ENCODE data around the gene MAN1A1. TPM values are rescaled to one million over a fixed set of nuclear protein-coding genes. Genes with fewer than 3 reads are reported as not detected.

MAN1A1 gene
- total RNA-seq, 1 donor from 2014 or later, result 3.0 TPM

GRCh38 chr6:119133400-119133799, 216.2 kb downstream of the MAN1A1 start:
- TF ChIP-seq CTCF (conservative IDR thresholded peaks at IDR 0.05), result no peak
- Mint-ChIP-seq H3K4me1 (no peaks in the 10 kb centered on the region), H3K4me3 (no peak overlapping the region), H3K9me3 (no peaks in the 10 kb centered on the region), H3K27ac (ENCODE audit: unreplicated experiment) (no peak overlapping the region), H3K27me3 (ENCODE audit: low read depth) (no peaks in the 10 kb centered on the region), H3K36me3 (ENCODE audit: low read depth) (no peaks in the 10 kb centered on the region)
- no peak for DNase-seq (ENCODE audit: low read depth, low spot score)

- Mint-ChIP-seq H3K4me3 (no peak overlapping the region), H3K27me3 (ENCODE audit: low read depth) (no peaks in the 10 kb centered on the region), H3K4me1 (no peaks in the 10 kb centered on the region), H3K9me3 (no peaks in the 10 kb centered on the region), H3K27ac (ENCODE audit: unreplicated experiment) (no peak overlapping the region), H3K36me3 (ENCODE audit: low read depth) (no peaks in the 10 kb centered on the region)
- no peak for DNase-seq (ENCODE audit: low read depth, low spot score)
- TF ChIP-seq CTCF (conservative IDR thresholded peaks at IDR 0.05), result no peak
Measured at GRCh38 chr6:119132261-119132981, 217.1 kb downstream of the MAN1A1 start.

- Mint-ChIP-seq H3K27ac (ENCODE audit: unreplicated experiment) (no peak overlapping the region), H3K4me3 (no peak overlapping the region), H3K4me1 (no peaks in the 10 kb centered on the region), H3K9me3 (no peaks in the 10 kb centered on the region), H3K36me3 (ENCODE audit: low read depth) (no peaks in the 10 kb centered on the region), H3K27me3 (ENCODE audit: low read depth) (no peaks in the 10 kb centered on the region)
- DNase-seq (ENCODE audit: low read depth, low spot score), result no peak
- no peak for TF ChIP-seq CTCF (conservative IDR thresholded peaks at IDR 0.05)
Measured at GRCh38 chr6:119129968-119130484, 219.5 kb downstream of the MAN1A1 start.

- H3K4me3 Mint-ChIP-seq, result no peak overlapping the region
- peak; percentile 83 for TF ChIP-seq CTCF (conservative IDR thresholded peaks at IDR 0.05)
- no peaks in the 10 kb centered on the region for H3K4me1 Mint-ChIP-seq
- no peaks in the 10 kb centered on the region for H3K9me3 Mint-ChIP-seq
- no peaks in the 10 kb centered on the region for H3K27me3 Mint-ChIP-seq (ENCODE audit: low read depth)
- DNase-seq (ENCODE audit: low read depth, low spot score), result peak; percentile 28
- no peak overlapping the region for H3K27ac Mint-ChIP-seq (ENCODE audit: unreplicated experiment)
- no peaks in the 10 kb centered on the region for H3K36me3 Mint-ChIP-seq (ENCODE audit: low read depth)
Measured at GRCh38 chr6:119129148-119129967, 220.2 kb downstream of the MAN1A1 start.

GRCh38 chr6:119128252-119128912, 221.2 kb downstream of the MAN1A1 start:
- Mint-ChIP-seq H3K4me3 (no peak overlapping the region), H3K4me1 (no peaks in the 10 kb centered on the region), H3K36me3 (ENCODE audit: low read depth) (no peaks in the 10 kb centered on the region)

More at GRCh38 chr6:119128252-119128912, 221.2 kb downstream of the MAN1A1 start:
- Mint-ChIP-seq H3K27ac (ENCODE audit: unreplicated experiment) (no peak overlapping the region), H3K27me3 (ENCODE audit: low read depth) (no peaks in the 10 kb centered on the region), H3K9me3 (no peaks in the 10 kb centered on the region)
- DNase-seq (ENCODE audit: low read depth, low spot score), result no peak
- no peak for TF ChIP-seq CTCF (conservative IDR thresholded peaks at IDR 0.05)

Measured in neural crest cell (in vitro differentiated cells).